HG02623 (cell line): Measurements from ENCODE around the gene CIDEB.

Source experiments
- ATAC-seq: cut with Tn5 transposase; IDR thresholded peaks from one replicate; pipeline ENCODE4 v1.9.1; 2021; ENCODE audit warnings: moderate library complexity; ENCODE audit not compliant: unreplicated experiment

The CIDEB gene

GRCh38 chr14:24271134-24271833 is 36.5 kb downstream of the CIDEB start, which contains the start of gene RABGGTA:
RABGGTA (minus strand) TSS chr14:24271597; CDS start chr14:24271115, 482 bp downstream.
- ATAC-seq = peak; percentile 80

- no peak for ATAC-seq
These were observed 37.1 kb downstream of the CIDEB start for GRCh38 chr14:24270537-24271133.

- ATAC-seq = no peak
These were observed 37.8 kb downstream of the CIDEB start for GRCh38 chr14:24269910-24270536.

GRCh38 chr14:24269368-24269767 is 38.4 kb downstream of the CIDEB start:
- ATAC-seq = no peak

- no peak for ATAC-seq
These were observed 39.6 kb downstream of the CIDEB start for GRCh38 chr14:24268225-24268624.

GRCh38 chr14:24267516-24267915 is 40.3 kb downstream of the CIDEB start:
- ATAC-seq = no peak

GRCh38 chr14:24266344-24267244 is 41.2 kb downstream of the CIDEB start:
- no peak for ATAC-seq

GRCh38 chr14:24264298-24264697 is 43.5 kb downstream of the CIDEB start:
- ATAC-seq = no peak

- no peak for ATAC-seq
These were observed 43.9 kb downstream of the CIDEB start for GRCh38 chr14:24263848-24264247.

- ATAC-seq = no peak
These were observed 44.7 kb downstream of the CIDEB start, which contains the start of gene TGM1 for GRCh38 chr14:24262821-24263733. TGM1 (minus strand) TSS chr14:24263177; CDS start chr14:24262352, 825 bp downstream.

GRCh38 chr14:24261969-24262327 is 45.8 kb downstream of the CIDEB start:
- no peak for ATAC-seq

- no peak for ATAC-seq
These were observed 46.4 kb downstream of the CIDEB start for GRCh38 chr14:24261256-24261968.

- ATAC-seq = no peak
These were observed 47.0 kb downstream of the CIDEB start for GRCh38 chr14:24260780-24261157.

GRCh38 chr14:24260026-24260779 is 47.6 kb downstream of the CIDEB start:
- no peak for ATAC-seq

- no peak for ATAC-seq
These were observed 48.3 kb downstream of the CIDEB start for GRCh38 chr14:24259282-24260025.

- no peak for ATAC-seq
These were observed 49.1 kb downstream of the CIDEB start for GRCh38 chr14:24258548-24259265.

- ATAC-seq = no peak
These were observed 49.7 kb downstream of the CIDEB start for GRCh38 chr14:24258119-24258518.
